ENCODE data around the gene CYB5D1.
A peak's percentile ranks its signal among the peaks of the same experiment; 100 is the strongest.

GRCh38 chr17:7897773-7898172 lies 40.0 kb downstream of the CYB5D1 start:
- TF ChIP-seq CTCF (IDR thresholded peaks at IDR 0.05) (peak in 3 of 4 experiments; percentile 68 to 74 (median 70)), POLR2A (IDR thresholded peaks at IDR 0.05) (no peak), EP300 (IDR thresholded peaks at IDR 0.05) (no peak), POLR2AphosphoS5 (IDR thresholded peaks at IDR 0.05) (no peak)

All from gastroesophageal sphincter (tissue), 3 donors.